Endometrial microvascular endothelial cells (primary cell): Measurements from ENCODE around the gene HAUS1. TPM values are rescaled to one million over a fixed set of nuclear protein-coding genes. Genes with fewer than 3 reads are reported as not detected.

Experiments
- in situ Hi-C: cut with HindIII; loops from 2 replicates; pipeline ENCODE4 v1.10.0; 2017; ENCODE audit warnings: low sequenced_read_pairs, low pct_unique_long_range_greater_than_20kb; ENCODE audit errors: inconsistent ontology term
- total RNA-seq: library from RNA; depleted of rRNA; stranded (reverse); fragments of >200 nt; gene quantifications from one replicate; pipeline ENCODE4 v1.2.3, GENCODE V29; 2015; ENCODE audit errors: inconsistent ontology term

HAUS1 gene
- total RNA-seq, 1 donor from 2014 or later, result 78.9 TPM

DNA sequence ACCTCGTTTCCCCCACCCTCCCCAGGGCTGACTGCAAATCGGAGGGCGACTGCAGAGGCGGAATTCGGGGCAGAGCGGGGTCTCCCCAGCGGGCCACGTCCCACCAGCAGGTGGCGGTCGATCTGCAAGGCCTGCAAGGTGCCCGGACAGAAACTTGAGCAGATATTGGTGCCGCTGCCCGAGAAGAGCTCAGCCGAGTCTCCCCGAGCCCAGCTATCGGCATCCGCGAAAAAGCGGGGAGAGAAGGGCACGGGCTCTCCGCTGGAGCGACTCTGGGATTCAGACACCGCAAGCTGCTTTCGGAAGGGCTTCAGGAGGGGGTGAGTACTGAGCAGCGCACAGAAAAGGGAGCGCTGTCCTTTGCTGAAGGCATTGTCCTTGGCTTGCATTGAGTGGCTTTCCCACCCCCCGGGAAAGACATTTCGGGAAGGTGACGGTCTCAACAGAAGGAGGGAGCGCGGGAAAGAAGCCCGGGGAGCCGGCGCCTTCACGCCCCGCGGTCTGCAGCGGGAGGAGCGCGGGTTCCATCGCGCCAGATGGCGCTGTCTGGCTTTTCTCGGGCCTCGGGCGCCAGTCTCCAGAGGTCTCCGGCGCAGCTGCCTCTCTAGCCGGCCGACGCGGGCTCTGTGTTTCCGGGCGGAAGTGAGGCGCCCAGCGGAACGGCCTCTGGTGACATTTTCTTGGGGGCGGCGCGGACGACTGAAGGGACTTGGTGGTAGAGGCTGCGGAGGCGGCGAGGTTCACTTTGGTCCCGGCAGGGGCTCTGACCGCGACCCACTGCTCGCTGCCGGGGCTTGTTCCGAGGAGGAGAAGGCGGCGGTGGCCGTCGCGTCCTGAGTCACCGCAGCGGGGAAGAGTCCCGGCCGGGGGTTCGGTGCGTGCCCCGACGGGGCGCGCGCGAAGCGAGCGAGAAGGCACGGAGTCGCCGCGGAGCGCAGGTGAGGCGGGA lies 69.5 kb downstream of the HAUS1 start:
- in situ Hi-C loops, result no loop called here

DNA sequence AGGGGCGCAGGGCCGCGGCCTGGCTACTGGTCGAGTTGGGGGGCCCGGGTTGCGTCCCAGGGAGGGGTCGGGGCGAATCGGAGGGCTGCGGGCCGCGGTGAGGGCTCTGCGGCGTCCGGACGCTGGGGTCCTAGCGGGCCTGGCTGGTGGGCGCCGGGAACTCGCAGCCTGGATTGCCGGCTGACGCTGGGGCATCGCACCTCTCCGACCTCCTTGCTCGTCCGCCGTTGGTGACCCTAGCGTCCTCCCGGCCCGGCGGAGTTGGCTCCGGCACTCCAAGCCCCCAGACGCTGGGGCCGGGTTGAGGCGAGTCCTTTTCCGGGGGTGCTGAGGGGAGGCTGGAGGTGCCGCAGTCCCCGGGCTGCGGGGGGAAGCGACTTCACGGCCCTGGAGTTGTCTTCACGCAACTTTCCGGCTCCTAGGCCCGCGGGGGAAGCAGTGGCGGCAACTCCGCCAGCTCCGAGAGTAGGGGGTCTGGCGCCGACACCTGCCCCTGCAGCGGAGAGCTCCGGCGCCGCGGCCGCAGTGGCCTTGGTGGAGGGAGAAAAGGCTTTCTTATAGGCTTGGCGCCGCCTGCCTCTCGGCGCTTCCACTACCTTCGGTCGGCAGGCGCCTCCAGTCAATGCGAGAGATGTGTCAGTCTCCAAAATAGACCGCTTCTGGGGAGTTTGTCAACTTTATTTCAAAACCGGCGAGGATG lies 70.3 kb downstream of the HAUS1 start:
- in situ Hi-C loops, result no loop called here

DNA sequence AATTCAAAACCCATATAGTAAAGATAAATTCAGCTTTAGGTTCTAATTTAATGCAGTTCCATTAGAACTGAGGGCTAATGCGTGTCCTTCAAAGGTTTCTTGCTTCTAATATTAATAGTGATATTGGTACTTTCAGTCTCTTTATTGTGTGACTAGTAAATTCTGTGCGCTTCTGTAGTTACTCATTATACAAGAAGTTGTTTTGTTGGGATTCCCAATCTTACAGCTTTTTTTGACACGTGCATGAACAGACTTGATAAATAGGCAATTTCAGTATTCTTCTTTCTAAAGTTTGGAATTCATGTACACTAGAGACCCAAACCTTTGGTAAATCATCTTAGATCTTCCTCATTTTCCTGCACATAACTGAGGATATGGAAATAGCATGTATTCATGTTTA lies 71.8 kb downstream of the HAUS1 start:
- in situ Hi-C loops, result no loop called here

Other genes starting within 250 kb of the HAUS1 start
- gene EPG5, start 137.1 kb upstream of the HAUS1 start, total RNA-seq, result 21.0 TPM
- gene PSTPIP2, start 32.1 kb upstream of the HAUS1 start, total RNA-seq, result 6.8 TPM
- gene ATP5F1A, start 6.1 kb upstream of the HAUS1 start, total RNA-seq, result 727 TPM